KMS-11 (cell line): Measurements from ENCODE around the gene RRAD.
A peak's percentile ranks its signal among the peaks of the same experiment; 100 is the strongest.

ENCODE experiments used
- H2AFZ ChIP-seq: fragments of 200-600 bp; sonication (generic); 2 replicates; pipeline ENCODE4 v1.6.1; 2016; ENCODE audit warnings: antibody characterized with exemption, mixed run types, low read depth
- H3K27ac ChIP-seq: fragments of 200-600 bp; sonication (generic); 2 replicates; pipeline ENCODE4 v1.6.1; 2016; ENCODE audit warnings: mild to moderate bottlenecking, mixed run types
- H3K27me3 ChIP-seq: fragments of 200-600 bp; sonication (generic); 2 replicates; pipeline ENCODE4 v1.6.1; 2017; ENCODE audit warnings: mild to moderate bottlenecking, low read depth, mixed run types, moderate library complexity; ENCODE audit not compliant: insufficient read depth
- H3K36me3 ChIP-seq: fragments of 200-600 bp; sonication (generic); 2 replicates; pipeline ENCODE4 v1.6.1; 2017; ENCODE audit warnings: mild to moderate bottlenecking, mixed run types; ENCODE audit not compliant: insufficient read depth
- H3K4me1 ChIP-seq: fragments of 200-600 bp; sonication (generic); 2 replicates; pipeline ENCODE4 v1.6.1; 2016; ENCODE audit warnings: mild to moderate bottlenecking, low read depth, mixed run types; ENCODE audit not compliant: poor library complexity, severe bottlenecking
- H3K4me2 ChIP-seq: fragments of 200-600 bp; sonication (generic); 2 replicates; pipeline ENCODE4 v1.7.0; 2016; ENCODE audit warnings: mild to moderate bottlenecking, mixed run types
- H3K4me3 ChIP-seq: fragments of 200-600 bp; sonication (generic); IDR thresholded peaks from 2 replicates; pipeline ENCODE4 v1.6.1; 2017; ENCODE audit warnings: low read depth, low read length, mixed read lengths; ENCODE audit not compliant: insufficient read depth
- H3K79me2 ChIP-seq: fragments of 200-600 bp; sonication (generic); 2 replicates; pipeline ENCODE4 v1.6.1; 2016; ENCODE audit warnings: low read depth, mixed run types; ENCODE audit not compliant: insufficient read depth
- H3K9ac ChIP-seq: fragments of 200-600 bp; sonication (generic); 2 replicates; pipeline ENCODE4 v1.6.1; 2016; ENCODE audit warnings: mild to moderate bottlenecking, mixed run types
- H4K20me1 ChIP-seq: fragments of 200-600 bp; sonication (generic); 2 replicates; pipeline ENCODE4 v1.6.1; 2016; ENCODE audit warnings: mild to moderate bottlenecking, mixed run types; ENCODE audit not compliant: insufficient read depth
- TF ChIP-seq, protein P1 (sequence below): fragments of 200-600 bp; sonication (generic); conservative IDR thresholded peaks from 2 replicates; pipeline ENCODE4 v1.6.1; 2017; ENCODE audit warnings: low read depth, mild to moderate bottlenecking, antibody characterized with exemption, low read length, moderate library complexity, mixed read lengths

Gene RRAD

DNA sequence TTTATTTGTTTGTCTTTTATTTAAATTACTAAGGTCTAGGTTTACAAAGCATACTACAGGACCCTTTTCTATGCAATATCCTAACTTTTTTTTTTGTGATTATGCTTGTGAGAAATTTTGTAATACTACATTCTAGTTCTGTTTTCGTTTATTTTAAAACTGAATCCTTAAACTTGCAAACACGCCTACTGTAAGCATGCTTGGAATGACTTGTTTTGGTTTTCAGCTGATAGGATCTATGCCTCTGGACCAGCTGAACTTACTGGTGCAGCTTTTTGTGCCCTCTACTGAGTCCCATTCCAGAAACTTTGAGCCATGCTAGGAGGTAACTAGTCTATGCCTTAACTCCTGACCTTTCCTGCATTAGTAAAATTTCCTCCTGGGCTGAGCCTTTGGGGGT, 39.0 kb downstream of the RRAD start:
- H3K27me3 ChIP-seq = no peaks in the 10 kb centered on the region
- H2AFZ ChIP-seq = no peak overlapping the region
- peaks cover 11% of the 10 kb centered on the region for H3K4me1 ChIP-seq
- H4K20me1 ChIP-seq = no peaks in the 10 kb centered on the region
- no peak overlapping the region for H3K4me2 ChIP-seq
- H3K9ac ChIP-seq = no peak overlapping the region
- TF ChIP-seq, protein P1, sequence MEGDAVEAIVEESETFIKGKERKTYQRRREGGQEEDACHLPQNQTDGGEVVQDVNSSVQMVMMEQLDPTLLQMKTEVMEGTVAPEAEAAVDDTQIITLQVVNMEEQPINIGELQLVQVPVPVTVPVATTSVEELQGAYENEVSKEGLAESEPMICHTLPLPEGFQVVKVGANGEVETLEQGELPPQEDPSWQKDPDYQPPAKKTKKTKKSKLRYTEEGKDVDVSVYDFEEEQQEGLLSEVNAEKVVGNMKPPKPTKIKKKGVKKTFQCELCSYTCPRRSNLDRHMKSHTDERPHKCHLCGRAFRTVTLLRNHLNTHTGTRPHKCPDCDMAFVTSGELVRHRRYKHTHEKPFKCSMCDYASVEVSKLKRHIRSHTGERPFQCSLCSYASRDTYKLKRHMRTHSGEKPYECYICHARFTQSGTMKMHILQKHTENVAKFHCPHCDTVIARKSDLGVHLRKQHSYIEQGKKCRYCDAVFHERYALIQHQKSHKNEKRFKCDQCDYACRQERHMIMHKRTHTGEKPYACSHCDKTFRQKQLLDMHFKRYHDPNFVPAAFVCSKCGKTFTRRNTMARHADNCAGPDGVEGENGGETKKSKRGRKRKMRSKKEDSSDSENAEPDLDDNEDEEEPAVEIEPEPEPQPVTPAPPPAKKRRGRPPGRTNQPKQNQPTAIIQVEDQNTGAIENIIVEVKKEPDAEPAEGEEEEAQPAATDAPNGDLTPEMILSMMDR = no peak
- no peak overlapping the region for H3K27ac ChIP-seq
- H3K36me3 ChIP-seq = 0 out of 2 replicates have a peak, but pooled peaks cover 5% of the 10 kb centered on the region
- no peak overlapping the region for H3K4me3 ChIP-seq
- H3K79me2 ChIP-seq = peaks cover 18% of the 10 kb centered on the region; the same call in 1 of the 2 replicates

DNA sequence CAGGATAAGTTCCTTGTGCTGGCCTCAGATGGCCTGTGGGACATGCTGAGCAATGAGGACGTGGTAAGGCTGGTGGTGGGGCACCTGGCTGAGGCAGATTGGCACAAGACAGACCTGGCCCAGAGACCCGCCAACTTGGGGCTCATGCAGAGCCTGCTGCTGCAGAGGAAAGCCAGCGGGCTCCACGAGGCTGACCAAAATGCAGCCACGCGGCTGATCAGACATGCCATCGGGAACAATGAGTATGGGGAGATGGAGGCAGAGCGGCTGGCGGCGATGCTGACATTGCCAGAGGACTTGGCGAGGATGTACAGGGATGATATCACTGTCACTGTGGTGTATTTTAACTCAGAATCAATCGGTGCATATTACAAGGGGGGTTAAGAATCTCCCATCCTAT, 39.8 kb downstream of the RRAD start:
- no peak overlapping the region for H3K4me2 ChIP-seq
- H4K20me1 ChIP-seq = no peaks in the 10 kb centered on the region
- peaks cover 18% of the 10 kb centered on the region; the same call in 1 of the 2 replicates for H3K79me2 ChIP-seq

DNA sequence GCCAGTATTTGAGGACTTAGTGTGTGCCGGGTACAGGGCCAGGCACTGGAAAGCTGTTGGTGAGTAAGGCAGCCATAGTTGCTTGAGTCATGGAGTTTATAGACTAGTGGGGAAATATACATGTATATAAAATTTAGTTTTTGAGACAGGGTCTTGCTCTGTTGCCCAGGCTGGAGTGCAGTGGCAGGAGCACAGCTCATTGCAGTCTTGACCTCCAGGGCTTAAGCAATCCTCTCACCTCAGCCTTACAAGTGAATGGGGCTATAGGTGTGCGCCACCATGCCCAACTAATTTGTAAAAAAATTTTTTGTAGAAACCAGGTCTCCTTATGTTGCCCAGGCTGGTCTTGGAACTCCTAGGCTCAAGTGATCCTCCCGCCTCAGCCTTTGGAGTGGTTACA, 42.6 kb downstream of the RRAD start:
- Histone ChIP-seq H3K4me3 (no peak overlapping the region), H3K27ac (no peak overlapping the region), H3K36me3 (0 out of 2 replicates have a peak, but pooled peaks cover 5% of the 10 kb centered on the region), H4K20me1 (no peaks in the 10 kb centered on the region), H3K79me2 (peaks cover 18% of the 10 kb centered on the region; the same call in 1 of the 2 replicates), H3K4me1 (peaks cover 33% of the 10 kb centered on the region), H3K27me3 (no peaks in the 10 kb centered on the region), H2AFZ (no peak overlapping the region), H3K4me2 (no peak overlapping the region; the same call in 1 of the 2 replicates), H3K9ac (no peak overlapping the region)
- TF ChIP-seq, protein P1 = no peak

More for the DNA sequence above, 39.8 kb downstream of the RRAD start:
- H3K27me3 ChIP-seq = no peaks in the 10 kb centered on the region
- H3K36me3 ChIP-seq = 0 out of 2 replicates have a peak, but pooled peaks cover 5% of the 10 kb centered on the region
- H3K4me1 ChIP-seq = peaks cover 11% of the 10 kb centered on the region
- TF ChIP-seq, protein P1 = no peak
- H3K9ac ChIP-seq = no peak overlapping the region
- no peak overlapping the region for H3K4me3 ChIP-seq
- no peak overlapping the region for H2AFZ ChIP-seq
- H3K27ac ChIP-seq = no peak overlapping the region

DNA sequence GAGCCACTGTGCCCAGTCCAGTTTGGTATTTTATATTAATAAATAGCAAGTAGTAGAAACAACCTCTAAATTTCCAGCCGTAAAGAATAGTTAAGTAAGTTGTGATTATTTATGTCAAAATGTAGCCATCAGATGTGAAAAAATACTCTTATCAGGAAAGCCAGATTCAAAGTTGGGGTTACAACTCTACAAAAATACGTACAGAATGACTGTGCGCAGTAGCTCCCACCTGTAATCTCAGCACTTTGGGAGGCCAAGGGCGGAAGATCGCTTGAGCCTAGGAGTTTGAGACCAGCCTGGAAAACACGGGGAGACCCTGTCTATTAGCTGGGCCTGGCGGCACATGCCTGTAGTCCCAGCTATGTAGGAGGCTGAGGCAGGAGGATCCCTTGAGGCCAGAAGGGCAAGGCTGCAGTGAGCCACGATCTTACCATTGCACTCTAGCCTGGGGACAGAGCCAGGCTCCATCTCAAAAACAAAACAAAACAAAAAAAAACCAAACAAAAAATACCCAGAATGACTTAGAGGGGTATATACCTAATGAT, 43.3 kb downstream of the RRAD start:
- TF ChIP-seq, protein P1 = no peak
- H3K27ac ChIP-seq = no peak overlapping the region
- H3K79me2 ChIP-seq = peaks cover 18% of the 10 kb centered on the region; the same call in 1 of the 2 replicates
- H4K20me1 ChIP-seq = no peaks in the 10 kb centered on the region
- no peaks in the 10 kb centered on the region for H3K27me3 ChIP-seq
- no peak overlapping the region for H2AFZ ChIP-seq
- H3K4me3 ChIP-seq = no peak overlapping the region
- H3K4me2 ChIP-seq = peak overlapping the region; percentile 94
- no peak overlapping the region for H3K9ac ChIP-seq
- H3K4me1 ChIP-seq = peaks cover 39% of the 10 kb centered on the region
- 0 out of 2 replicates have a peak, but pooled peaks cover 5% of the 10 kb centered on the region for H3K36me3 ChIP-seq
